KMS-11 (cell line): ENCODE measurements around the gene BLTP2.

Experiments
- H2AFZ ChIP-seq: fragments of 200-600 bp; sonication (generic); 2 replicates; pipeline ENCODE4 v1.6.1; 2016; ENCODE audit warnings: antibody characterized with exemption, mixed run types, low read depth
- H3K27ac ChIP-seq: fragments of 200-600 bp; sonication (generic); 2 replicates; pipeline ENCODE4 v1.6.1; 2016; ENCODE audit warnings: mild to moderate bottlenecking, mixed run types
- H3K27me3 ChIP-seq: fragments of 200-600 bp; sonication (generic); 2 replicates; pipeline ENCODE4 v1.6.1; 2017; ENCODE audit warnings: mild to moderate bottlenecking, low read depth, mixed run types, moderate library complexity; ENCODE audit not compliant: insufficient read depth
- H3K36me3 ChIP-seq: fragments of 200-600 bp; sonication (generic); 2 replicates; pipeline ENCODE4 v1.6.1; 2017; ENCODE audit warnings: mild to moderate bottlenecking, mixed run types; ENCODE audit not compliant: insufficient read depth
- H3K4me1 ChIP-seq: fragments of 200-600 bp; sonication (generic); 2 replicates; pipeline ENCODE4 v1.6.1; 2016; ENCODE audit warnings: mild to moderate bottlenecking, low read depth, mixed run types; ENCODE audit not compliant: poor library complexity, severe bottlenecking
- H3K4me2 ChIP-seq: fragments of 200-600 bp; sonication (generic); 2 replicates; pipeline ENCODE4 v1.7.0; 2016; ENCODE audit warnings: mild to moderate bottlenecking, mixed run types
- H3K4me3 ChIP-seq: fragments of 200-600 bp; sonication (generic); IDR thresholded peaks from 2 replicates; pipeline ENCODE4 v1.6.1; 2017; ENCODE audit warnings: low read depth, low read length, mixed read lengths; ENCODE audit not compliant: insufficient read depth
- H3K79me2 ChIP-seq: fragments of 200-600 bp; sonication (generic); 2 replicates; pipeline ENCODE4 v1.6.1; 2016; ENCODE audit warnings: low read depth, mixed run types; ENCODE audit not compliant: insufficient read depth
- H3K9ac ChIP-seq: fragments of 200-600 bp; sonication (generic); 2 replicates; pipeline ENCODE4 v1.6.1; 2016; ENCODE audit warnings: mild to moderate bottlenecking, mixed run types
- H4K20me1 ChIP-seq: fragments of 200-600 bp; sonication (generic); 2 replicates; pipeline ENCODE4 v1.6.1; 2016; ENCODE audit warnings: mild to moderate bottlenecking, mixed run types; ENCODE audit not compliant: insufficient read depth
- TF ChIP-seq, protein P1 (sequence below): fragments of 200-600 bp; sonication (generic); conservative IDR thresholded peaks from 2 replicates; pipeline ENCODE4 v1.6.1; 2017; ENCODE audit warnings: low read depth, mild to moderate bottlenecking, antibody characterized with exemption, low read length, moderate library complexity, mixed read lengths

The BLTP2 gene

DNA sequence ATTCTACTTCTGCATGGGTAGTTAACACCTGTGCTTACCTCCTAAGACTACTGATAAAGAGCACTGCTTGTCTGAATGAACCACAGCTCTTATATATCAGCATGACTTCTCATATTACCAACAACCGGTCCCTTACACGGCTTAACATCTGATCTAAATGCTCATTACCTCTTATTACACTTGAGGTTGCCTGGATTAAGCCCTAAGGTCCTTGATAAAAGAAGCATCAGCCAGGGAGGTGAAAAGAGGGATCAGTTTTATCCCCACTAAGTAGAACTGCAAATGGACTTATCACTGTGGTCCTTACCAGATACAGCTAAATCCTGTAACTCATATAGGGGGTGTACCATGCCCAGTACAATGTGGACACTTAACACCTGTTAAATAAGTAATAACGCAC is 22.8 kb downstream of the BLTP2 start:
- Histone ChIP-seq H3K4me2 (no peak overlapping the region), H3K79me2 (no peaks in the 10 kb centered on the region), H3K27ac (no peak overlapping the region), H2AFZ (no peak overlapping the region), H3K4me1 (no peaks in the 10 kb centered on the region), H3K27me3 (no peaks in the 10 kb centered on the region), H3K36me3 (peaks cover 15% of the 10 kb centered on the region; the same call in 1 of the 2 replicates), H4K20me1 (no peaks in the 10 kb centered on the region), H3K4me3 (no peak overlapping the region), H3K9ac (no peak overlapping the region)
- TF ChIP-seq, protein P1, sequence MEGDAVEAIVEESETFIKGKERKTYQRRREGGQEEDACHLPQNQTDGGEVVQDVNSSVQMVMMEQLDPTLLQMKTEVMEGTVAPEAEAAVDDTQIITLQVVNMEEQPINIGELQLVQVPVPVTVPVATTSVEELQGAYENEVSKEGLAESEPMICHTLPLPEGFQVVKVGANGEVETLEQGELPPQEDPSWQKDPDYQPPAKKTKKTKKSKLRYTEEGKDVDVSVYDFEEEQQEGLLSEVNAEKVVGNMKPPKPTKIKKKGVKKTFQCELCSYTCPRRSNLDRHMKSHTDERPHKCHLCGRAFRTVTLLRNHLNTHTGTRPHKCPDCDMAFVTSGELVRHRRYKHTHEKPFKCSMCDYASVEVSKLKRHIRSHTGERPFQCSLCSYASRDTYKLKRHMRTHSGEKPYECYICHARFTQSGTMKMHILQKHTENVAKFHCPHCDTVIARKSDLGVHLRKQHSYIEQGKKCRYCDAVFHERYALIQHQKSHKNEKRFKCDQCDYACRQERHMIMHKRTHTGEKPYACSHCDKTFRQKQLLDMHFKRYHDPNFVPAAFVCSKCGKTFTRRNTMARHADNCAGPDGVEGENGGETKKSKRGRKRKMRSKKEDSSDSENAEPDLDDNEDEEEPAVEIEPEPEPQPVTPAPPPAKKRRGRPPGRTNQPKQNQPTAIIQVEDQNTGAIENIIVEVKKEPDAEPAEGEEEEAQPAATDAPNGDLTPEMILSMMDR, result no peak

DNA sequence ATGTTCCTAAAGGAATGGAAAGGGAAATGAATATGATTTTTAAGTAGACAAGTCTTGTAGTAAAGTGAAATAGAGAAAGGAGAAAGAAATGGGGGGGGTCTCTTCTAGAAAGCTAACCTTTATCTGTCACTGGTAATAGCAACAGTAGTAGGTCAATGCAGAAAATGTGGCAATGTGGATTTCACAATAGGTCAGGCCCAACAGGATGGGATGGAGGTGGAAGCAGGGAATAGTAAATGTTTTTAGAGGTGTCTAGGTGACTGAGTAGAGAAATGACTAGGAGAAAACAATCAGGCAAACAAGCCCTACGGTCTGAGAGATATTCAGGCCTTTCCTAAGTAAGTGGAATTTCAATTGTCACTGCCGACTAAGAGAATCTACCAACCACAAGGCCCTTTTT is 24.9 kb downstream of the BLTP2 start:
- peaks cover 27% of the 10 kb centered on the region; the same call in 1 of the 2 replicates for H3K36me3 ChIP-seq
- H3K9ac ChIP-seq, result no peak overlapping the region
- H3K27me3 ChIP-seq, result no peaks in the 10 kb centered on the region
- H2AFZ ChIP-seq, result no peak overlapping the region
- no peaks in the 10 kb centered on the region for H4K20me1 ChIP-seq
- no peaks in the 10 kb centered on the region for H3K79me2 ChIP-seq
- TF ChIP-seq, protein P1, result no peak
- H3K4me2 ChIP-seq, result no peak overlapping the region
- H3K27ac ChIP-seq, result no peak overlapping the region
- no peaks in the 10 kb centered on the region for H3K4me1 ChIP-seq
- H3K4me3 ChIP-seq, result no peak overlapping the region

DNA sequence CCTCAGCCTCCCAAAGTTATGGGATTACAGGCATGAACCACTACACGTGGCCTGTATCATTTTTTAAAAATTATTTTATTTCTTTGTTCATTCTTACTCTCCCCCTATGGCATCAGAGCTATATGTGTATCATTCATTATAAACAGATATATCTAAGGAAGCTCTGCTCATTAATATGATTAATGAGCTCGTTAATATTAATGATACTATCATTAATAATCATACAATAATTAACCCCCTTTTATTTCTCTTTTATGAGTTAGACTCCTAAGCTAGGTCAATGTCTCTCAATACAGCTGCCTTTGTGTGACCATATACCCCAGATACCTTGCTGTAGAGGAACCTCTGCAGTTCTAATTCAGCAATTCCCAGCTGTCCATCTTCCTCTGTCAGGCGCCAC is 26.5 kb downstream of the BLTP2 start:
- H3K36me3 ChIP-seq, result peaks cover 29% of the 10 kb centered on the region; the same call in 1 of the 2 replicates
- no peaks in the 10 kb centered on the region for H3K79me2 ChIP-seq
- H3K4me2 ChIP-seq, result no peak overlapping the region
- no peak overlapping the region for H3K27ac ChIP-seq
- H2AFZ ChIP-seq, result no peak overlapping the region
- no peaks in the 10 kb centered on the region for H3K27me3 ChIP-seq
- no peak overlapping the region for H3K4me3 ChIP-seq
- TF ChIP-seq, protein P1, result no peak
- no peaks in the 10 kb centered on the region for H4K20me1 ChIP-seq
- no peaks in the 10 kb centered on the region for H3K4me1 ChIP-seq
- H3K9ac ChIP-seq, result no peak overlapping the region

DNA sequence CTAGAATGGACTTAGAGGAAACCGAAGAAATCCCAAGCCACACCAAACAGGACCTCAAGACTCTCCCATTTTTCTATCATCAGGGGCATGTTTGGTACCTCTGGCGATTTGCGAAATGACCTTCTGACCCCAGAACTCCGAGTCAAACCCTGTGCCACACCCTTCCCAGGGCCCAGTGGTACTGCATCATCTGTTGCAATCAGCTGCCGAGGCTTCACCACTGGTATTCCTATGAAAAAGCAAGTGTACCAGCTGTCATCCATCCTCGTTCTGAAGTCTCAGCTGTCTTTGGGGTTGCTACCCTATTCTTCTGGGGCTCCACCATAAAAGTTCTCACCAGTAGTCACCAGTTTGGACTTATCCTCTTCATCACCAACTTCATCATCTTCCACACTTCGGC is 28.7 kb downstream of the BLTP2 start:
- H3K36me3 ChIP-seq, result peaks cover 29% of the 10 kb centered on the region; the same call in 1 of the 2 replicates
- TF ChIP-seq, protein P1, result no peak
- H3K9ac ChIP-seq, result no peak overlapping the region
- H3K4me3 ChIP-seq, result no peak overlapping the region
- H4K20me1 ChIP-seq, result no peaks in the 10 kb centered on the region
- H2AFZ ChIP-seq, result no peak overlapping the region
- H3K79me2 ChIP-seq, result no peaks in the 10 kb centered on the region
- no peaks in the 10 kb centered on the region for H3K4me1 ChIP-seq
- no peaks in the 10 kb centered on the region for H3K27me3 ChIP-seq
- no peak overlapping the region for H3K4me2 ChIP-seq
- H3K27ac ChIP-seq, result no peak overlapping the region
